ENCODE results near the gene GNG2. TPM values are rescaled to one million over a fixed set of nuclear protein-coding genes. Genes with fewer than 3 reads are reported as not detected.

Gene GNG2
- total RNA-seq, 2 donors from 2014 or later = 8.1 to 21.9 TPM

DNA sequence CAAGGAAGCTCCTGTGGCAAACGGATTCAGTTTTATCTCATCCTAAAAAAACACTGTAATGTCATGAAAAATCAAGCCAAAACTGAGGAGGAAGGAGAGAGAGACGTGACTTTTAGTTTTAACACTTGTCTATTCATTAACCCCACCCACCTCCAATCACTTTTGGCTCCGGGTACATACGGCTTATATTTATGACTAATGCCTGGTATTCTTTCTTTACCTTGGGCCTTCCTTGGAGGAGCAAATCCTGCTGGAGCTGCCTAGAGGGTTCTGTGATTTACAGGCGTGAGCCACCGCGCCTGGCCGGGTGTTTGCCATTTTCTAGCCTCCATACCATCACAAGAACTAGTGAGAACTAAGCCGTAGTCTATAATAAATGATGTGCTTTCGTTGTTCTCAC lies 68.2 kb downstream of the GNG2 start:
- no peak for ATAC-seq
- intact Hi-C loops (cut with DNase I, micrococcal nuclease) = no loop called here

DNA sequence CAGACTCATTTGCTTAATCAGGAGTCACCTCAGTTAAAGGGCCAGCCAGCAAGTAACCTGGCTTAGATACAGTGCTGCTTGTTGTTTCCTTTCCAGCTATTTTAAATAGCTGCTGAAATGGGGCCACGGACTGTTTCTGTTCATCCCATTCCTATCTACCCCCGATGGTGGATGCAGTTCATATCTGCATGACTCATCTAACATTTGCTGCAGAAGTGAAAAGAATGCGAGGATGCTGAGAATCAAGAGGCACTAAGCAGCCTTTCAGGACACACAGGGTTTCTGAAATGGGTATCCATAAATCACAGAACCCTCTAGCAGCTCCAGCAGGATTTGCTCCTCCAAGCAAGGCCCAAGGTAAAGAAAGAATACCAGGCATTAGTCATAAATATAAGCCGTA lies 68.8 kb downstream of the GNG2 start:
- no peak for DNase-seq
- intact Hi-C loops (cut with DNase I, micrococcal nuclease) = no loop called here
- ATAC-seq = no peak

More for the DNA sequence above, 68.2 kb downstream of the GNG2 start:
- no peak for DNase-seq

DNA sequence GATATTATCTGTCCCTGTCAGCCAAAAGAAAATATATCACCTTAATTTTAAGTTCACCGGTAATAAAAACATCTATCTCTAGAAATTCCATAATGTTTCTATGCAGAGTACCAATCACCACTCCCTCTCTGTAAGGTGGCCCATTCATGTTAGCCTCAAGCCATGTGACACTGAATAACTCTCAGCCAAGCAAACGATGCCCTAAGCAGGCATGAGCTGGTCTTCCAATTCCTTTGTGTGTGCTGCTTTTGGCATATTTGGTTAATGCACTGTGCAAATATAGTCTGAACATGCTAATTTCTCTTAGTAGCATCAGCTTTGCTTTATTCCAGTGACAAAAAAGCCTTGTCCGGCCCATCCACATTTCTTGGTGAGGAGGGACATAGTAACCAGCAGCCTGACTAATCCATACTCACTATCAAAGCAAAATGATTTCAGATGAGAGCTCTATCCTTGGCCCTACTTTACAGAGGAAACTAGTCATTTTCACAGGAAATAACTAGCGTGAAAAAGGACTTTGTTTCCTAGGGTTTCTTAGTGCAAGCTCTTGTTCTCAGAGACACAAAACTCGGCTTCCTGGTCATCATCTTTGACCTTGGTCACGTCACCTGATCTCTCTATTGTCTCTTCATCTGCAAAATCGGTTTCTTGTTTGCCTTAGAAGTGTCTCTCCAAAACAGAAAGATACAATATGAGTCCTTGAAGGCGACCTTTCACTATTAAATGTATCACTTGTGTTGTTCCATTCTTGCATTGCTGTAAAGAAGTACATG lies 69.7 kb downstream of the GNG2 start:
- ATAC-seq (no peak), DNase-seq (no peak)
- intact Hi-C loops (cut with DNase I, micrococcal nuclease) = no loop called here

DNA sequence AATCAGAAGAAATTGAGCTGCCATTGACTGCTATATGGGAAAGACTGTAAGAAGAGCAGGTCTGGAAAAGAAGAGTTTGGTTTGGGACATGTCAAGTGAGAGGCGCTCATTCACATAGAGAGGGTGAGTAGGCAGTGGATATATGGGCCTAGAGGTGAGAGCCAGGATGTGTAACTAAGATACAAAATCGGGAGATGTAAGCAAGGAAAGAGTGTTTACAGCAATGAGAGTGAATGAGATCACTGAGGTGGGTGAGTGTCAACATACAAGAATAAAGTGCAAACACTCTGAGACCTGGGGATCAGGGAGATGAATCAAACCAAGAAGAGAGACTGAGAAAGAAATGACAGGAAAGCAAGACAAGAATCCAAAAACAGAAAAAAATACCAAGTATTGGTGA lies 70.9 kb downstream of the GNG2 start:
- DNase-seq = no peak
- intact Hi-C loops (cut with DNase I, micrococcal nuclease) = no loop called here
- ATAC-seq = no peak

DNA sequence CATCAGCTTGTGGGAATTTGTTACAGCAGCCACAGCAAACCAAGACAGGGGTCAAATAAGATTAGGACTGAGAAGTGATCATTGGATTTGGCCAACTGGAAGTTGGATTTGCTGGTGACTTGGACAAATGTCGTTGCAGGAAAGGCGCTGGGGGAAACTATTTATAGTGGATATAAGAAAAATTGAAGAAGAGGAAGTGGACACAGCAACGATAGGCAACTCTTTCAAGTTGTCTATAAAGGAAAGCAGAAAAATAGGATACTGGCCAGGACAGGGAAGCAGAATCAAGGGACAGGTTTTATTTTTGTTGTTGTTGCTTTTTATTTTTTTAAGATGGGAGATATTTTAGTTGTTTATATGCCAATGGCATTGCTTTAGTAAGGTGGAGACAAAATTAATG lies 72.8 kb downstream of the GNG2 start:
- ATAC-seq = no peak
- no peak for DNase-seq
- intact Hi-C loops (cut with DNase I, micrococcal nuclease) = no loop called here

DNA sequence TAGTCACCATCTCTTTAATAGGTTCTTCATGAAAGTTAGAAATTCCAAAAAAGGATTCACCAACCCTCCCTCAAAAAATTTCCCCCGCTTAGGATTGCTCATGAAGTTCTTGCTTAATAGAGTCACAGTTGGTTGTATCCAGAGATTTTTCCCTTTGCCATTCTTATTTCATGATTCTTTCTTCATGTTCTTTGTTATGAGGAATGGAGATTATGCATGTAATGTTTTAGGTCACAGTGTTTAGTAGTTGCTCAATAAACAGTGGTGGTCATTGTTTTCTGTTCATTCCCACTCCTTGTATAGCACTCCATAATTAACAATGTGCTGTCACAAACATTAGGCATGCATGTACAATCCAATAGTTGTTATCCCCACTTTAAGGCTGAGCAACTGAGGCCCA lies 77.7 kb downstream of the GNG2 start:
- DNase-seq (no peak), ATAC-seq (no peak)
- intact Hi-C loops (cut with DNase I, micrococcal nuclease) = no loop called here

DNA sequence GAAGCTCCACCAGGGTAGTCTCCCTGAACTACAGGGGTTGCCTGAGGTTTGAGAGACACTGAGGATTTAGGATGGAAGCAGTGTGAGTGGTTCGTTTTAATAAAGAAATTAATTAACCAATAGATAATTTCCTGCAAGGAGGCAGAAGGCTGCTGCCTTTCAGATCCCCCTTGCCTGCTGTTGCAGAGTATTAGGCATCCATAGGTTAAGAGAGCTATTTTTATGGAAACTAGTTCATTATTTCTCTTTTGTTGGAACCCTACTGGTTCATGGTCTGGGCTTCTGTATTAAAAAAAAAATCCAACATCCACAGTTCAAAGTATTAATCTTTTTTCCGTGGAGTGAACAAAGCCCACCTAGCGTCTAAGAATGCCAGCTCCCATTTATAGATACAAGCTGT lies 78.4 kb downstream of the GNG2 start:
- ATAC-seq (no peak), DNase-seq (no peak)
- intact Hi-C loops (cut with DNase I, micrococcal nuclease) = no loop called here

DNA sequence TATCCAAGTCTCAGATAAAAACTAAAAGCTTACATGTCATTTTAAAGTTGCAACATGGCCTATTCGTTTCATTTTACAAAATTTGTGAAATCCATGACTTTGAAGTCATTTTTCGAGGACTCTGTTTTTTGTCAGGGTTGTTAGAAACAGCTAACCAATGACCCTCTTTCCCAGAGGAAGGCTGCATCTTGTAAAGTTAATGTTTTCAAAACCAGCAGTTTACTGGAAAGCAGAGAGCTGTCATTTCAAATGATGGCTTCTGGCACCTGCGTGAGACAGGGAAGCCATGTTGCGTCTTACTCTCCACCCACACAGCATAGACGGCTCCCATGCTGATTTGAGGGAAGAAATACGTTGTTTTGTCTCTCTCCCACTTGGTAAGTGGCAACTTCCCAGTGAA lies 78.8 kb downstream of the GNG2 start:
- ATAC-seq (no peak), DNase-seq (no peak)
- intact Hi-C loops (cut with DNase I, micrococcal nuclease) = no loop called here

DNA sequence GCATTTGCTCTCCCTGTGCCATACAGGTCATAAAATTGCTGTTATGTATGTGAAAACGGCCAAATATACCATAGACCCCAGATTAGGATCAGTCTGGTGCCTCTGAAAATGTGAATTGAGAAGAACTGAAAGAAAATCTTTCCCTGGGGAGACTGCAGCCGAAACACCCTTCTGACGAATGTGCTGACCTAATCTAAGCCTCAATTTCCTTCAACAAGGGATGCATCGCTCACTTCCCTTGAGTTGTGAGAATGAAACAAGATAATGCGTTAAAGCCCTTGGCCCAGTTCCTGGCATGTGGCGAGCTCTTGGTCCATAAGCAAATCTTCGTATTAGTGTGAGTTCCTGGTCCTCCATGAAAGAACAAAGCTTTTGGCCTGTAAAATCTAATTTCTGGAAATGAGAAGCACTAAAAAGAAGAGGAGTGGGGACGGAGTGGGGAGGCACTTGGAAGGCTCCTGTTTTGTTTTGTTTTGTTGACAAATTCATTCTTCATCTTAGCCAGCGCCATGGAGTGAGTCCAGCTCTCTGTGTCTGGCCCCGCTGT lies 79.4 kb downstream of the GNG2 start:
- DNase-seq (no peak), ATAC-seq (no peak)
- intact Hi-C loops (cut with DNase I, micrococcal nuclease) = no loop called here

DNA sequence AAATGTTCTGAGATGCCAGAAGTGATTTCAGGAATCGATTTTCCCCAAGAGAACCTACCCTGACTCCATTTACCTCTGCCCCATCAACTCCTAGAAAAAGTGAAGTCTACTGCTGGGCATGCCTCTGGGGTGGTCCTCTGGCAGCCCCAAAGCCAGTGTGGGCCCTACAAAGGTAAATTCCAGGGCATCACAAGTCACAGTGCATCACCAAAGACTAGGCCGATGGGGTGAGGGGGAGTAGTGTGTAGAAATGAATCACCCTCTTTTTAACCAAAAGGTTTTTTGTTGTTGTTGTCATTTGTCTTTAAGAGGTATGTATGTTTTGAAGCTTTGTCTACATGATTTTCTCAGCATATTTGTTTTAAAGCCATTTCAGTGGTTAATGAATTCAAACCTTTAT lies 82.6 kb downstream of the GNG2 start:
- no peak for ATAC-seq
- intact Hi-C loops (cut with DNase I, micrococcal nuclease) = no loop called here
- DNase-seq = no peak

DNA sequence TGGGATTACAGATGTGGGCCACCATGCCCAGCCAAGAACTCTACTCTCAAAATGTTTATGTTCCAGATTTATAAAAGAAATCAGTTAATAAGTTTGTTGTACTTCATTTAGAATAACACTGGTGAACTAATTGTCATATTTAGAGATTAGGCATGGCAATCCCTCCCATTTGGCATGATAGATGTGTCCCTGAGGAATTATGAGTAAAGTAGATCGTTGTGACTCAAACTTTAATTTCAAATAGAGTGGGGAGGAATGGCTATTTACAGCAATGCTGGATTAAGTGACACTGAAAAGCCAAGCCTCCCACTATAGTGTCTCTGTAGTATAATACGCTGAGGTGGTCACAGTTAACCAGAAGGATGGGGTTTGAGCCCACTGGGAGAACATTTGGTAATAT lies 89.6 kb downstream of the GNG2 start:
- intact Hi-C loops (cut with DNase I, micrococcal nuclease) = no loop called here
- ATAC-seq (no peak), DNase-seq (no peak)

DNA sequence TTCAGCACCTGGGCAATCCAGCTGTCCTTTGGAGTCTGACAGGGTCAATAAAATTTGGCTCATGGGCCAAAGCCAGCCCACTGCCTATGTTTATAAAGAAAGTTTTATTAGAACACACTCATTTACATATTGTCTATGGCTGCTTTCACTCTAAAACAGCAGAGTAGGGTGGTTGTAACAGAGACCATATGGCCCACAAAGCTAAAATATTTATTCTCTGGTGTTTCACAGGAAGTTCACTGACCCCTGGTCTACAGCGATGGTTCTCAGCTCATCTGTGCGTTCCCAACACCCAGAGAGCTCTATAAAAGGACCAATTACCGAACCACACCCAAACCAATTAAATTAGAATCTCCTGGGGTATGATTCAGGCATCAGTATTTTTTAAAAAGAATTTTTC lies 91.2 kb downstream of the GNG2 start:
- ATAC-seq = no peak
- intact Hi-C loops (cut with DNase I, micrococcal nuclease) = no loop called here

DNA sequence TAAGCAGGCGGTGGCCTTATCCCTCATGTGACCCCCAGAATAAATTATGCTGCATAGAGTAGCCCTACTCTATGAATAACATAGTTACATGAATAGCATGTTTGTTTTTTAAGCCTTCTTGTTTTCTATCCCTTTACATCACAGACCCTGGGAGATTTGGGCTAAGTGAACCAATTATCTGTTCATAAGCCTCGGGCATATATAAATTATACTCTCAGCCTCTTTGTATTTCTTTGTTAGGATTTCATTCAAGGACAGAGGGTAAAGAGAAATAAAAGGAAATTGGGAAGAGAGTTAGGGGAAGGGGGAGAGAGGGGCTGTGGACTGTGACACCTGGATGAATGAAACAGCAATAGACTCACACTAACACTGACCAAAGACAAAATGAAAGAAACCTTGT lies 93.6 kb downstream of the GNG2 start:
- ATAC-seq = no peak
- no peak for DNase-seq
- intact Hi-C loops (cut with DNase I, micrococcal nuclease) = no loop called here

More for the DNA sequence above, 91.2 kb downstream of the GNG2 start:
- no peak for DNase-seq

DNA sequence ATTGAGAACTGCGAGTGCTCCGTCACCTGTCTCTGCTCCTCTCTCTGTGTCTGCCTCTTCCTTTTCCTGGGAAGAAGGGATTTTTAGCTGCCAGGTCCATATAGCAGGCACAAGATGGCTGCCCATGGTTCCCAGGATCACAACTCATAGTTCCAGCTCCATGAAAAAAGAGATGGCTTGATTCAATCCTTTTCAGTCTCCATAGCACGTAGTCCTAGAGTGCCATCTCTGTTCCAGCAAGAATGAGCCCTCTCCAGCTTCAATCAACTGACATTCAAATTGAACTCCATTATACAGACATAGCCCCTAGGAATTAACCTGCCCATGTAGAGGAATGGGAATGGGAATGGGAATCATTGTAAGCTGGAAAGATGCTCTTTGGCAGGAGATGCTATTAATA lies 94.2 kb downstream of the GNG2 start:
- DNase-seq (no peak), ATAC-seq (no peak)
- intact Hi-C loops (cut with DNase I, micrococcal nuclease) = no loop called here

DNA sequence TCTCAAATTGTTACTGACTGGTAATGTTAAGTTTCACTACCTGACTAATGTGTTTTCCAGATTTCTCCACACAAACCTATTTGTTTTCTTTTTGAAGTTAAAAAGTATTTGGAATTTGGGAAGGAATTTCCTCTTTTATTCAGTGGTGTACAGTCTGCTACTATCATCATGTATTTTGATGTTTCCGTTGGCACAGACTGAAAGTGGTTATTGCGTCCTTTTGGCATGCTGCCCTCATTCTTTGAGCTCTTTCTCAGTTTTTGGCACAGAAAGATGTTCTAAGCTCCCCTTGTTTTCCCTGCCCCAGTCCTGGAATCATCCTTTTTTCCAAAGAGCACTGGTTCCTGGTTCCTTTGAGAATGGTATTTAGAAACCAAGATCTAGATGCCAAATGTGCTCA lies 97.5 kb downstream of the GNG2 start:
- intact Hi-C loops (cut with DNase I, micrococcal nuclease) = no loop called here
- no peak for DNase-seq
- no peak for ATAC-seq

DNA sequence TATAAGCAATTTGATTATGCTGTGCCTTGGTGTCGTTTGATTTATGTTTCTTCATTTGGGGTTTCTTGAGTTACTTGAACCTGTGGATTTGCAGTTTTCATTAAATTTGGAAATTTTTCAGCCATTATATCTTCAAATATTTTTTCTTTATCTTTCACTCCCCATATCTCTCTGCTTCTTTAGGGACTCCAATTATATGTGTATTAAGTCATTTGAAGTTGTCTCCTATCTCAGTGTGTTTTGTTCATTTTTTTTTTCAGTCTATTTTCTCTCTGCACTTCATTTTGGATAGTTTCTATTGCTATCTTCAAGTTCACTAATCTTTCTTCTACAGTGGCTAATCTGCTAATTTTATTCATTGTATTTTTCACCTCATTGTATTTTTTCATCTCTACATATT lies 99.5 kb downstream of the GNG2 start:
- no peak for DNase-seq
- intact Hi-C loops (cut with DNase I, micrococcal nuclease) = no loop called here
- no peak for ATAC-seq

DNA sequence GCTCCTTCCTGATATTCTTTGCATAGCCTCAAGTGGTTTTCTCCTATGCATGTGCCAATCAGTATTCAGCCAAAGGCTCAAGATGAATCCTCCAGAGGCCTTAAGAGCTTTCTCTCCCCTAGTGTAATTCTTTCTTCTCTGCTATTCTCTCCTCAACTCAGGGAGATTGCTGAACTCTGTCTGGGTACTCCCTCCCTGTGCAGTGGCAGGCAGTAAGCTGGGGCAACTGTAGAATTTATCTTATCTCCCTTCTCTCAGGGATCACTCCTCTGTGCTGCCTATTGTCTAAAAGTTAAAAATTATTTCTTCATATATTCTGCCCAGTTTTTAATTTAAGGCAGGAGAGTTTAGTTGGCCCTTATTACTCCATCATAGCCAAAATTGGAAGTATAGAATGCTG lies 100.5 kb downstream of the GNG2 start:
- DNase-seq = no peak
- no peak for ATAC-seq
- intact Hi-C loops (cut with DNase I, micrococcal nuclease) = no loop called here

DNA sequence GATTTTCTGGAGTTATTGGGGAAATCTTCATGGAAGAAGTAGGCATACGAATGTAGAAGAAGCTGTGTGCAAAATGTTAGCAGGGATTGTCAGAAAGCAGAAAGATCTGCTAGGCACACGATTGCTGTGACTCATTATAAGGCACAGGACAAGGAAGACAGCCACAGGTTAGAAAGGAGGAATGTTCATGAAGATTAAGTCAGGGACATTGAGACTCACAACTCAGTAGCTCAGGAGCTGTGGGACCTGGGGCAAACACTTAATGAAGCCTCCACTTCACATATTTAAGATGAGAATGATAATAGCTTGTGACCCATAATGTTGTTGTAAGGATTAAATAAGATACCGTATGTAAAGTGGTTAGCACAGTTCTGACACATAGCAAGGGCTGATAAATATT lies 102.3 kb downstream of the GNG2 start:
- ATAC-seq (no peak), DNase-seq (no peak)
- intact Hi-C loops (cut with DNase I, micrococcal nuclease) = no loop called here

DNA sequence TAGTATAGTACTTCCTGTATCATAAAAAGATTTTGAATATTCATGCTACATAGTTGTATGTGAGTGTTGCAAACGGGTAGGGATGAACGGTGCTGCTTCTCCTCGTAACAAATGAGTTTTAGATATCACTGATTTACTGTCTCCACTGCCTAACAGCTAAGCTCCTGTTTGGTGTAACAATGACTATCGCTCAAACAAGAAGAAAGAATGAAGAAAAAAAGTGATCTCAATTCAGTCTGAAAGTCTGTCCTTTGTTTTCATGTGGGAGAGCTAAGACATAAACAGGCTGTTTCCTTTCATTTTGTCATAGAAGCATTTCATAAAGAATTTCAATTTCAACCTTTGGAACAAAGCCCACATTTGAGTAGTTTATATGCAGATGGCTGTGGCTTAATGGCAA lies 102.9 kb downstream of the GNG2 start:
- no peak for ATAC-seq
- intact Hi-C loops (cut with DNase I, micrococcal nuclease) = no loop called here
- DNase-seq = no peak

DNA sequence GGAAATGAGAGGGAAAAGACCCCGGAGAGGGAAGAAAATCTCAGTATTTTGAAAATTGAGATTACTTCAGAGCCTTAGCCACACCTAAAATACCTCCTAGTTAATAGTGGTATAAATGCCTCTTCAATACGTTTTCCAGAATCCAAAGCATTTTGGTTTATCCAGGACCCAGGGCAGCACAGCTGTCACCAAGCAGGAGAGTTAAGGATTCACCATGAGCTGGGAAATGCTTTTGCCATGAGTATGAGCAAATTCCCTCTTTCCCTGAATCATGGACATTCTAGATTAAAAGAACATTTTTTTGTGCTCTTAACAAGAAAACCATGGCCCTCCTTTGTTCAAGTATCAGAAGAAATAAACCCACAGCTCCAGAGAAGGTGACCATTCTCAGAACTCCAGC lies 107.1 kb downstream of the GNG2 start:
- intact Hi-C loops (cut with DNase I, micrococcal nuclease) = no loop called here
- no peak for DNase-seq
- no peak for ATAC-seq
